Upper lobe of left lung (tissue), 6 donors: ENCODE results near the gene PTCHD4. TPM values are rescaled to one million over a fixed set of nuclear protein-coding genes. Genes with fewer than 3 reads are reported as not detected.

Experiments used
- ATAC-seq, 2 donors: fragments of 200-7000 bp; cut with Tn5 transposase; one replicate each; pipeline ENCODE4 v1.9.1; 2022; ENCODE audit warnings: mild to moderate bottlenecking in 2 of 2, moderate library complexity in 2 of 2; ENCODE audit not compliant: low FRiP score in 2 of 2
- DNase-seq, 2 donors: peaks; one replicate each; pipeline ENCODE4 v3.0.0-alpha.2; 2019 to 2020
- H3K27ac ChIP-seq, 4 donors: fragments of 200-600 bp; sonication (generic); one replicate each; pipeline ENCODE4 v1.5.1; 2016 to 2019
- H3K27me3 ChIP-seq, 4 donors: fragments of 200-600 bp; sonication (generic); one replicate each; pipeline ENCODE4 v1.5.1; 2017 to 2019
- H3K36me3 ChIP-seq, 4 donors: fragments of 200-600 bp; sonication (generic); one replicate each; pipeline ENCODE4 v1.5.1; 2016 to 2019
- H3K4me1 ChIP-seq, 4 donors: fragments of 200-600 bp; sonication (generic); one replicate each; pipeline ENCODE4 v1.5.1; 2018 to 2019
- H3K4me3 ChIP-seq, 4 donors: fragments of 200-600 bp; sonication (generic); one replicate each; pipeline ENCODE4 v1.5.1; 2017 to 2019; ENCODE audit warnings: mild to moderate bottlenecking in 2 of 4, moderate library complexity in 1 of 4
- H3K9me3 ChIP-seq, 4 donors: fragments of 200-600 bp; sonication (generic); one replicate each; pipeline ENCODE4 v1.5.1; 2018 to 2019
- EP300 ChIP-seq, 4 donors: sonication (generic); formaldehyde crosslinking; IDR thresholded peaks; one replicate each; pipeline ENCODE4 v1.5.1; 2017; ENCODE audit warnings: antibody characterized with exemption in 4 of 4, control low read depth in 2 of 4
- POLR2A ChIP-seq, 4 donors: fragments of 450-650 bp; IDR thresholded peaks; one replicate each; pipeline ENCODE4 v1.5.1; 2016 to 2017; ENCODE audit warnings: antibody characterized with exemption in 4 of 4, mild to moderate bottlenecking in 2 of 4
- POLR2AphosphoS5 ChIP-seq, 2 donors: sonication (generic); formaldehyde crosslinking; IDR thresholded peaks; one replicate each; pipeline ENCODE4 v1.5.1; 2017; ENCODE audit warnings: antibody characterized with exemption in 2 of 2
- WGBS, 2 donors: methylation state at CpG; one replicate each; pipeline ENCODE4 v1.1.5; 2017 to 2018; 5-methylcytosine and 5-hydroxymethylcytosine counted together
- total RNA-seq, 6 donors: library from RNA; depleted of rRNA in 4 of 6; stranded (reverse); fragments of >200 nt in 4 of 6; gene quantifications; one replicate each; pipeline versions ENCODE4 v1.1.0 to v1.2.1, GENCODE V29; 2016 to 2021
- TF ChIP-seq, protein P1 (sequence below), 6 experiments: fragments of 450-650 bp in 4 of 6; fragments of 200-600 bp in 2 of 6; sonication (generic) in 2 of 6; IDR thresholded peaks; one replicate each; pipeline ENCODE4 v1.5.1; 2016 to 2019; ENCODE audit warnings: antibody characterized with exemption in 6 of 6
- donor health status: DM: no; HTN: no; CAD: no; lungs with moderate emphysema.
- donor health status: DM: no; HTN: yes; CAD: no; lungs with severe emphysema.

The PTCHD4 gene
- total RNA-seq, 6 donors from 2014 or later, result 0.15 to 2.1 (median 0.67) TPM

DNA sequence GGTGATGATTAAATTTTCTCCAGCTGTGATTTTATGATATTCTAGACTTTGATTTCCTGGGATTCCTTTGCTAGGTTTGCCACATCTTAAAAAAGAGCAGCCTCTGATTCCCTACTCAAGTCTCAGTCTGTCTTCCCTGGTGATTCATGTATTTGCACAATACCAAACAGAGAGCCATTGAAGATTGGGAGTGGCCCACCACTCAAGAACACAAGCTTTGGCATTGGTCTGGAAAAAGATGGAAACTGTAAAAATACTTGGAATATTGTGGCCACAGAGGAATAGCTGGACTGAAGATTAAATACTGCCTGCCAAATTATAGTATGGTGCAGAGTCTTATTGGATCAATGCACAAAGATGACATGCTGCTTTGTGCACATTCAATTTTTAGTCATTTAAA is 32.9 kb downstream of the PTCHD4 start:
- no peak overlapping the region for H3K4me3 ChIP-seq
- H3K9me3 ChIP-seq, result no peaks in the 10 kb centered on the region
- H3K27me3 ChIP-seq, result no peaks in the 10 kb centered on the region
- DNase-seq (no peak), ATAC-seq (peak in 1 of 2 donors; percentile 38)
- peaks cover 0 to 3% (median 0%) of the 10 kb centered on the region in 4 donors for H3K4me1 ChIP-seq
- no peaks in the 10 kb centered on the region for H3K36me3 ChIP-seq
- no peak overlapping the region for H3K27ac ChIP-seq
- TF ChIP-seq POLR2AphosphoS5 (IDR thresholded peaks at IDR 0.05) (no peak), POLR2A (IDR thresholded peaks at IDR 0.05) (no peak), EP300 (IDR thresholded peaks at IDR 0.05) (no peak)
- TF ChIP-seq, protein P1, sequence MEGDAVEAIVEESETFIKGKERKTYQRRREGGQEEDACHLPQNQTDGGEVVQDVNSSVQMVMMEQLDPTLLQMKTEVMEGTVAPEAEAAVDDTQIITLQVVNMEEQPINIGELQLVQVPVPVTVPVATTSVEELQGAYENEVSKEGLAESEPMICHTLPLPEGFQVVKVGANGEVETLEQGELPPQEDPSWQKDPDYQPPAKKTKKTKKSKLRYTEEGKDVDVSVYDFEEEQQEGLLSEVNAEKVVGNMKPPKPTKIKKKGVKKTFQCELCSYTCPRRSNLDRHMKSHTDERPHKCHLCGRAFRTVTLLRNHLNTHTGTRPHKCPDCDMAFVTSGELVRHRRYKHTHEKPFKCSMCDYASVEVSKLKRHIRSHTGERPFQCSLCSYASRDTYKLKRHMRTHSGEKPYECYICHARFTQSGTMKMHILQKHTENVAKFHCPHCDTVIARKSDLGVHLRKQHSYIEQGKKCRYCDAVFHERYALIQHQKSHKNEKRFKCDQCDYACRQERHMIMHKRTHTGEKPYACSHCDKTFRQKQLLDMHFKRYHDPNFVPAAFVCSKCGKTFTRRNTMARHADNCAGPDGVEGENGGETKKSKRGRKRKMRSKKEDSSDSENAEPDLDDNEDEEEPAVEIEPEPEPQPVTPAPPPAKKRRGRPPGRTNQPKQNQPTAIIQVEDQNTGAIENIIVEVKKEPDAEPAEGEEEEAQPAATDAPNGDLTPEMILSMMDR (IDR thresholded peaks at IDR 0.05), result no peak

DNA sequence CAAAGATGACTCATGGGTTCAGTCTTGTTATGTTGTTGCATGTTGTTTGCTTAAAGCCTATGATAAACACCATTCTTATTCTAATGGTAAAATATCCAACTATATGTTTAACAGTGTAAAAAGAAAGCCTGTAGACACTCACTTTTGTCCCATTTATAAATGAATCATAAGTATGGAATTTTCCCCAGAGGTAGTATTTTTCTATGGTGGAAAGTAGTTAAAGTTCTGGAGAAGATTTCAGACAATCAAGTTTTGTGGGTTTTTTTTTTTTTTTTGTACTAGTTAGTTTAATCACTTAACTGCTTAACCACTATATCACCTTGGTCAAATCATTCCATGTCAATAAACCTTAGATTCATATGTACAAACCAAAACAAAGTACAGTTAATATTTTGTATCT is 35.8 kb downstream of the PTCHD4 start:
- no peak for ATAC-seq
- no peaks in the 10 kb centered on the region for H3K36me3 ChIP-seq
- H3K4me1 ChIP-seq, result peaks cover 0 to 3% (median 0%) of the 10 kb centered on the region in 4 donors

DNA sequence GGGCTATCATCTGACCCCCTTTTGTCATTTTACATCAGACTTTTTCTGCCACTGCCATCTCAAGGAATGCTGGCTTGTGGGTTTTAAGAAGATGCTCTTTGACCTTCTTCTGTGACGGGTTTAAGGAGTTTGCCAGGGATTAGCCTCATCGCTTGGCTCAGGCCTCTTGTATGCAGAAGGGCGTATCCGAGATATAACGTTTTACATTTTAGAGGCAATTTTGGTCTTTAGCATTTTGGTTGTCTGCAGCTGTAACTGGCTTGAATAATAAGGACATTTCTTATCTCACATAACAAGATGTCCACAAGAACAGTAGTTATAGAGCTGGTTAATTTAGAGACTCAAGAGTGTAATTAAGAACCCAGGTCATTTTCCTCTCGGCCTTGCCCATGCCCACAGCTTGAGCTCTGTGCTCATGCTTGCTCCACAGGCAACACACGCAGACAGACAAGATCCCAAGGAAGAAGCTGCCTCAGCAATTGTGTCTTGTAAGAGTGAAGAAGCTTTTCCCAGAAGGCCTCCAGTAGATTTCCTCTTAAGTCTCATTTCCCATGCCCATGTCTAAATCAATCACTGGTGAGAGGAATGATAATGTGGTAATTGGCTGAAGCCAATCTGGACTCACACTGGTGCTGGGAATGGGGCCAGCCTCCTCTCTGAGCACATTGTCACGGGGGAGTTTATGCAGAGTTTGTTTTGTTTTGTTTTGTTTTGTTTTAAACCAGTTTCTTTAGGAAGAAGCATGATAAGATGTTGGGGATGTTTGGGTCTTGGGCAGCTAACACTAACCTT is 36.8 kb downstream of the PTCHD4 start:
- H3K36me3 ChIP-seq, result no peaks in the 10 kb centered on the region
- H3K4me1 ChIP-seq, result peaks cover 0 to 4% (median 1%) of the 10 kb centered on the region in 4 donors
- no peaks in the 10 kb centered on the region for H3K9me3 ChIP-seq
- DNase-seq (no peak), ATAC-seq (no peak)
- peak overlapping the region in 1 of 4 donors; percentile 10 for H3K27ac ChIP-seq
- WGBS, 2 donors, result 69 to 78% methylated on average over 8 of the region's 8 CpGs
- TF ChIP-seq POLR2AphosphoS5 (IDR thresholded peaks at IDR 0.05) (no peak), EP300 (IDR thresholded peaks at IDR 0.05) (no peak), POLR2A (IDR thresholded peaks at IDR 0.05) (no peak)
- TF ChIP-seq, protein P1 (IDR thresholded peaks at IDR 0.05), result no peak
- H3K4me3 ChIP-seq, result no peak overlapping the region
- H3K27me3 ChIP-seq, result no peaks in the 10 kb centered on the region

More for the DNA sequence above, 35.8 kb downstream of the PTCHD4 start:
- H3K27ac ChIP-seq, result no peak overlapping the region
- TF ChIP-seq, protein P1 (IDR thresholded peaks at IDR 0.05), result no peak
- no peak for TF ChIP-seq POLR2AphosphoS5 (IDR thresholded peaks at IDR 0.05)
- TF ChIP-seq POLR2A (IDR thresholded peaks at IDR 0.05), result no peak
- no peak for TF ChIP-seq EP300 (IDR thresholded peaks at IDR 0.05)
- no peak for DNase-seq
- no peak overlapping the region for H3K4me3 ChIP-seq
- H3K27me3 ChIP-seq, result no peaks in the 10 kb centered on the region
- H3K9me3 ChIP-seq, result no peaks in the 10 kb centered on the region

DNA sequence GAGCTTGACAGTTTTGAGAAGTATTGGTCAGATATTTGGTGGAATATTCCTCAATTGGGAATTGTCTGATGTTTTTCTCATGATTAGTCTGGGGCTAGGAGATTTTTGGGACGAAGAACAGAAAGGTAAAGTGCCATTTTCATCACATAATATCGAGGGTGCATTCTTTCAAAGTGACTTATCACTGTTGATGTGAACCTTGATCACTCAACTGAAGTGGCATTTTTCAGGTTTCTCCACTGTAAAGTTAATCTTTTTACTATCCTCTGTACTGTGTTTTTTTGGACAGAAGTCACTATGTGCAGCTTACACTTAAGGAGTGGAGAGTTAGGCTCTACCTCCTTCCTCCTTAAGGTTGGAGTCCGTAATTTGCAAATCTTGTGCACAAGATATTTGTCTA is 39.2 kb downstream of the PTCHD4 start:
- Histone ChIP-seq H3K27me3 (no peaks in the 10 kb centered on the region), H3K9me3 (no peaks in the 10 kb centered on the region), H3K4me3 (no peak overlapping the region), H3K36me3 (no peaks in the 10 kb centered on the region), H3K27ac (no peak overlapping the region), H3K4me1 (peaks cover 3 to 16% (median 8%) of the 10 kb centered on the region in 4 donors)
- no peak for TF ChIP-seq POLR2AphosphoS5 (IDR thresholded peaks at IDR 0.05)
- TF ChIP-seq, protein P1 (IDR thresholded peaks at IDR 0.05), result no peak
- TF ChIP-seq EP300 (IDR thresholded peaks at IDR 0.05), result no peak
- no peak for TF ChIP-seq POLR2A (IDR thresholded peaks at IDR 0.05)
- WGBS, 2 donors, result 80 to 84% methylated on average over 3 of the region's 3 CpGs
- DNase-seq, result no peak
- no peak for ATAC-seq

DNA sequence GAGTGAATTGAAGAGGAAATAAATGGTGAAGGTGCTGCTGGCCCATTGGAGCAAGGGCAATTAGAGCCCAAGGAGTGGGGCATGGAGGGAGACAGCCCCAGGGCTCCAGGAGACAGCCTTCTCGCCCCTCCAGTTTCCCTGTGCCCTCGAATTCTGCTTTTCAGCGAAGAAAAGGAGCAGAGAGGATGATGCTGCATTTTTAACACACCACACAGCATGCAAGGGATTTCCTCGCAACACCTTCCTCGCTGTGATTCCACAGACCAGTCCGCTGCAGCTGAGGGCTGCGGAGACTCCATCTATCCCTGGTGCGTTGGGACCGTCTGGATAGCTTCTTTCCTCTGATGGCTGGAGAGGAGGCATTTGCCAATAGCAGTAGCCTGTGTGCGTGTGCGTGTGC is 41.7 kb downstream of the PTCHD4 start:
- H3K9me3 ChIP-seq, result no peaks in the 10 kb centered on the region
- peak in 1 of 2 donors; percentile 39 for ATAC-seq
- no peak for DNase-seq
- H3K27me3 ChIP-seq, result no peaks in the 10 kb centered on the region
- H3K27ac ChIP-seq, result no peak overlapping the region
- H3K36me3 ChIP-seq, result no peaks in the 10 kb centered on the region
- peak overlapping the region in 1 of 4 donors; percentile 35 for H3K4me3 ChIP-seq
- H3K4me1 ChIP-seq, result peaks cover 0 to 16% (median 8%) of the 10 kb centered on the region in 4 donors
- 43 to 48% methylated on average over 11 of the region's 11 CpGs for WGBS, 2 donors
- TF ChIP-seq POLR2A (IDR thresholded peaks at IDR 0.05) (no peak), EP300 (IDR thresholded peaks at IDR 0.05) (no peak), POLR2AphosphoS5 (IDR thresholded peaks at IDR 0.05) (no peak)
- TF ChIP-seq, protein P1 (IDR thresholded peaks at IDR 0.05), result no peak
